Right hindlimb (tissue), 1 donor: ENCODE results near the gene XIAP.
"Not testable (repeated sequence)": the region's sequence is repeated elsewhere in the genome, so short reads cannot be mapped to it uniquely, and the experiment has no call there.

Experiments used
- DNase-seq: peaks from one replicate; pipeline ENCODE4 v3.0.0-alpha.2; 2018

Gene XIAP

GRCh38 chrX:123859846-123860838 lies at the start of gene XIAP:
TSS of gene XIAP (plus strand) at chrX:123860053. CDS start at chrX:123885663, 25,610 bp downstream.
- peak; percentile 90 for DNase-seq

GRCh38 chrX:123814343-123814742 lies 45.5 kb upstream of the XIAP start:
- no peak for DNase-seq

GRCh38 chrX:123814934-123815394 lies 44.9 kb upstream of the XIAP start:
- DNase-seq, result not testable (repeated sequence)

- no peak for DNase-seq
Observed at GRCh38 chrX:123817288-123817894, 42.5 kb upstream of the XIAP start.

GRCh38 chrX:123818243-123818642 lies 41.6 kb upstream of the XIAP start:
- no peak for DNase-seq

GRCh38 chrX:123822965-123823364 lies 36.9 kb upstream of the XIAP start:
- DNase-seq, result no peak

GRCh38 chrX:123830309-123830708 lies 29.5 kb upstream of the XIAP start:
- no peak for DNase-seq

GRCh38 chrX:123833387-123833786 lies 26.5 kb upstream of the XIAP start:
- DNase-seq, result peak; percentile 44

GRCh38 chrX:123834116-123834515 lies 25.7 kb upstream of the XIAP start:
- DNase-seq, result no peak

- DNase-seq, result no peak
Observed at GRCh38 chrX:123835661-123836371, 24.0 kb upstream of the XIAP start.

- DNase-seq, result not testable (repeated sequence)
Observed at GRCh38 chrX:123845129-123845528, 14.7 kb upstream of the XIAP start.

GRCh38 chrX:123846577-123847038 lies 13.2 kb upstream of the XIAP start:
- DNase-seq, result no peak

- no peak for DNase-seq
Observed at GRCh38 chrX:123847056-123847455, 12.8 kb upstream of the XIAP start.

- no peak for DNase-seq
Observed at GRCh38 chrX:123849096-123849495, 10.8 kb upstream of the XIAP start.

GRCh38 chrX:123849906-123850305 lies 9.9 kb upstream of the XIAP start:
- DNase-seq, result not testable (repeated sequence)

- no peak for DNase-seq
Observed at GRCh38 chrX:123851079-123851478, 8.8 kb upstream of the XIAP start.

- no peak for DNase-seq
Observed at GRCh38 chrX:123854329-123854728, 5.5 kb upstream of the XIAP start.

GRCh38 chrX:123859409-123859845 lies 426 bp upstream of the XIAP start:
- DNase-seq, result no peak

GRCh38 chrX:123860983-123861382 lies 1.1 kb downstream of the XIAP start:
- DNase-seq, result no peak

GRCh38 chrX:123869488-123869887 lies 9.6 kb downstream of the XIAP start:
- DNase-seq, result no peak

- no peak for DNase-seq
Observed at GRCh38 chrX:123871309-123871708, 11.5 kb downstream of the XIAP start.

- DNase-seq, result no peak
Observed at GRCh38 chrX:123873956-123874355, 14.1 kb downstream of the XIAP start.

GRCh38 chrX:123876177-123876576 lies 16.3 kb downstream of the XIAP start:
- no peak for DNase-seq
